LNCaP clone FGC (cell line): Measurements from ENCODE around the gene PCDHGA1.
A peak's percentile ranks its signal among the peaks of the same experiment; 100 is the strongest.
"Not testable (repeated sequence)": the region's sequence is repeated elsewhere in the genome, so short reads cannot be mapped to it uniquely, and the experiment has no call there.

Experiments used
- DNase-seq: peaks from one replicate; pipeline ENCODE4 v3.0.0-alpha.2; 2011; ENCODE audit warnings: low read depth
- H3K4me3 ChIP-seq: 2 replicates; pipeline ENCODE4 v1.5.1; 2011; ENCODE audit warnings: mild to moderate bottlenecking, low read depth, low read length, control low read depth
- CTCF ChIP-seq: IDR thresholded peaks from 2 replicates; pipeline ENCODE4 v1.5.1; 2012; ENCODE audit warnings: mild to moderate bottlenecking; ENCODE audit not compliant: control insufficient read depth, insufficient read depth; ENCODE audit errors: extremely low read depth

Gene PCDHGA1

GRCh38 chr5:141342773-141343172 lies 12.5 kb downstream of the PCDHGA1 start:
- no peak overlapping the region for H3K4me3 ChIP-seq
- TF ChIP-seq CTCF, result no peak
- DNase-seq, result no peak

DNA sequence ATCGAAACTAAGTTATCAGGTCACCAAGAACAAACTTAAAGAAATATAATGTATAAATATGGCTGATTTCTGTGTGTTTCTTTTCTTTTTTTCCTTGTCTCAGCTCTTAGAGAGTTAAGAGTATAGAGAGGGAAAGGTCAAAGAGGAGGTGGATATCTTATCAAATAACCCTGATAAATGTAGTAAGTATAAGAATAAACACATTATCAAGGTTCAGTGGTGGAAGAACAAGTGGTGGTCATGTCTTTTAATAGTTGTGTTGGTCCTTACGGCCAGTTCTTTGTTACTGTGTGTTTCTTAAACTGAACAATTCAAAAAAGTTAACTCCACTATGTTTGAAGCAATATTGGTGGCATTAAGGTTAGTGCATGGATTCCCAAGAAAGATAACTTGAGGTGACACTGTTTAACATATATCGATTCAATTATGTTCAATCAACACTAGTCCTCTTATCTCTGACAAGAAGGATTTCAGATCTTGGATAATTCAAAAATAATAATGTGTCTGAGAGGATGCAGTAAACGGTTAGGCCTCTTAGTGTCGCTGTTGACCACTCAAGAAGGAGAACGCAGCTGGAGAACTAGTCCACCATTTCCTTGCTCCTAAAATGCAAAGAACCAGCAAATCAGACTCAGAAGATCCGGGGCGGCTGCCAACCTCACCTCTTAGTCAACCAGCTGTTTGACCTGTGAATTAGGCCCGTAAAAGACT lies 13.1 kb downstream of the PCDHGA1 start, which contains the start of gene PCDHGA3:
TSS of gene PCDHGA3 (plus strand) at position 588 of the 711 bp plus-strand sequence. CDS start 205 bp downstream, outside the sequence.
- TF ChIP-seq CTCF, result peak; percentile 59
- DNase-seq, result peak; percentile 39
- H3K4me3 ChIP-seq, result peak within 1 kb of the TSS; percentile 53

- peak overlapping the region; percentile 53 for H3K4me3 ChIP-seq
- DNase-seq, result no peak
- TF ChIP-seq CTCF, result no peak
Measured at GRCh38 chr5:141343953-141344463, 13.7 kb downstream of the PCDHGA1 start.

DNA sequence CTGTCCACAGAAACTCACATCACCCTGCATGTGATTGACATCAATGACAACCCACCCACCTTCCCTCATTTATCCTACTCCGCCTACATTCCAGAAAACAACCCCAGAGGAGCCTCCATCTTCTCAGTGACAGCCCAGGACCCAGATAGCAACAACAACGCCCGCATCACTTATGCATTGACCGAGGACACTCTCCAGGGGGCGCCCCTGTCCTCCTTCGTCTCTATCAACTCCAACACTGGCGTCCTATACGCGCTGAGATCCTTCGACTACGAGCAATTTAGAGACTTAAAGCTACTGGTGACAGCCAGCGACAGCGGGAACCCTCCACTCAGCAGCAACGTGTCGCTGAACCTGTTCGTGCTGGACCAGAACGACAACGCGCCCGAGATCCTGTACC lies 15.0 kb downstream of the PCDHGA1 start:
- no peak for TF ChIP-seq CTCF
- no peak for DNase-seq
- no peak overlapping the region for H3K4me3 ChIP-seq

- not testable (repeated sequence) for DNase-seq, H3K4me3 ChIP-seq
Measured at GRCh38 chr5:141346017-141346416, 15.7 kb downstream of the PCDHGA1 start.

DNA sequence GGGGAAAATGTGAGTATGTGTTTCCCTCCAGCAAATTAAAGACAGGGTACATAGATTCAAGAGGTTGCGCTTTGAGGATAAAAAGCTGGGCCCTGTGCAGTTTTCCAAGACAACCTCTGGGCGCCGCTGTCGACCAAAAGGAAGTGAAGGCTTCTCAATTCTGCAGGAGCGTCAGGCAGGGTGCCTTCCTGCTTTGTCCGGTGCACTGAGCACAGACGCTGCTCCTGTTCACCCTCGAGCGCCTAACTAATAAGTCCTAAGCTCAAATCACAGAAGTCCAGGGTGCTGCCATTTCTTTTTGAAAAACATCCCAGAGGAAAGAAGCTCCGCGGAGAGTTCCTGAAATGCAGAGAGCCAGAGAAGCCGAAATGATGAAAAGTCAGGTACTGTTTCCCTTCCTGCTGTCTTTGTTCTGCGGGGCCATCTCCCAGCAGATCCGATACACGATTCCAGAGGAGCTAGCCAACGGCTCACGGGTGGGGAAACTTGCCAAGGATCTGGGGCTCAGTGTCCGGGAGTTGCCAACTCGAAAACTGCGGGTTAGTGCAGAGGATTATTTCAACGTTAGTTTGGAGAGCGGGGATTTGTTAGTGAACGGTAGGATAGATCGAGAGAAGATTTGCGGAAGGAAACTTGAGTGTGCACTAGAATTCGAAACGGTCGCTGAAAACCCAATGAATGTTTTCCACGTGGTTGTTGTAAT lies 19.8 kb downstream of the PCDHGA1 start, which contains the start of gene PCDHGB1:
TSS of gene PCDHGB1 (plus strand) at position 183 of the 703 bp plus-strand sequence. CDS start at position 345, 162 bp downstream.
- peak within 1 kb of the TSS; percentile 66 for H3K4me3 ChIP-seq
- peak; percentile 78 for TF ChIP-seq CTCF
- peak; percentile 73 for DNase-seq

DNA sequence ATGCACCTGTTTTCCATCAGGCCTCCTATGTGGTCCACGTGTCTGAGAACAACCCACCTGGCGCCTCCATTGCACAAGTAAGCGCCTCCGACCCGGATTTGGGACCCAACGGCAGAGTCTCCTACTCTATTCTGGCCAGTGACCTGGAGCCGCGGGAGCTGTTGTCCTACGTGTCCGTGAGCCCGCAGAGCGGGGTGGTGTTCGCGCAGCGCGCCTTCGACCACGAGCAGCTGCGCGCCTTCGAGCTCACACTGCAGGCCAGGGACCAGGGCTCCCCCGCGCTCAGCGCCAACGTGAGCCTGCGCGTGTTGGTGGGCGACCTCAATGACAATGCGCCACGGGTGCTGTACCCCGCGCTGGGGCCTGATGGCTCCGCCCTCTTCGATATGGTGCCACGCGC lies 21.3 kb downstream of the PCDHGA1 start:
- TF ChIP-seq CTCF, result no peak
- no peak overlapping the region for H3K4me3 ChIP-seq
- DNase-seq, result no peak
